GM18873 (cell line): ENCODE results near the gene KRTAP20-3.

Source experiments
- ATAC-seq: cut with Tn5 transposase; IDR thresholded peaks from one replicate; pipeline ENCODE4 v1.9.1; 2021; ENCODE audit warnings: mild to moderate bottlenecking, moderate library complexity, moderate number of reproducible peaks; ENCODE audit not compliant: unreplicated experiment, low FRiP score

KRTAP20-3 gene

GRCh38 chr21:30676737-30677136 is 34.1 kb downstream of the KRTAP20-3 start:
- no peak for ATAC-seq

GRCh38 chr21:30680586-30680985 is 37.9 kb downstream of the KRTAP20-3 start:
- no peak for ATAC-seq

- ATAC-seq, result no peak
These were observed 41.8 kb downstream of the KRTAP20-3 start for GRCh38 chr21:30684506-30684905.

- no peak for ATAC-seq
These were observed 47.2 kb downstream of the KRTAP20-3 start for GRCh38 chr21:30689822-30690221.
